Glutamatergic neuron (in vitro differentiated cells): ENCODE data around the gene QRICH1. TPM values are rescaled to one million over a fixed set of nuclear protein-coding genes. Genes with fewer than 3 reads are reported as not detected.

Experiments
- DNase-seq: peaks from one replicate; pipeline ENCODE4 v3.0.0; 2022
- H3K27ac Mint-ChIP-seq: one replicate; pipeline ENCODE4 v1.8.0; 2020; ENCODE audit warnings: mild to moderate bottlenecking, mixed read lengths, inconsistent platforms; ENCODE audit not compliant: unreplicated experiment
- H3K27me3 Mint-ChIP-seq: one replicate; pipeline ENCODE4 v1.8.0; 2020; ENCODE audit warnings: mild to moderate bottlenecking, moderate library complexity, mixed read lengths, inconsistent platforms; ENCODE audit not compliant: unreplicated experiment
- H3K36me3 Mint-ChIP-seq: one replicate; pipeline ENCODE4 v1.8.0; 2020; ENCODE audit warnings: mild to moderate bottlenecking, mixed read lengths, inconsistent platforms; ENCODE audit not compliant: unreplicated experiment
- H3K4me1 Mint-ChIP-seq: one replicate; pipeline ENCODE4 v1.8.0; 2020; ENCODE audit warnings: mild to moderate bottlenecking, low read depth, mixed read lengths, inconsistent platforms; ENCODE audit not compliant: unreplicated experiment
- H3K4me3 Mint-ChIP-seq: one replicate; pipeline ENCODE4 v1.8.0; 2020; ENCODE audit warnings: mild to moderate bottlenecking, mixed read lengths, inconsistent platforms; ENCODE audit not compliant: unreplicated experiment
- H3K9me3 Mint-ChIP-seq: one replicate; pipeline ENCODE4 v1.8.0; 2020; ENCODE audit warnings: mild to moderate bottlenecking, moderate library complexity, mixed read lengths, inconsistent platforms; ENCODE audit not compliant: unreplicated experiment
- CTCF ChIP-seq: fragments of 200-600 bp; sonication (generic); IDR thresholded peaks from one replicate; pipeline ENCODE4 v1.5.0; 2021; ENCODE audit not compliant: partially characterized antibody, unreplicated experiment
- total RNA-seq: library from RNA; stranded (reverse); fragmentation: NEBNext Ultra II Directional; extraction: Animal tissue kit (Norgen Biotek cat#: 25700); gene quantifications from one replicate; pipeline ENCODE4 v1.2.1, GENCODE V29; 2021; ENCODE audit not compliant: unreplicated experiment

Gene QRICH1
- total RNA-seq, 1 donor from 2014 or later, result 135 TPM

GRCh38 chr3:49019941-49020329 is 73.9 kb downstream of the QRICH1 start:
- Mint-ChIP-seq H3K27ac (peak overlapping the region; percentile 28), H3K4me3 (peak overlapping the region; percentile 83), H3K9me3 (peaks cover 13% of the 10 kb centered on the region), H3K27me3 (peaks cover 16% of the 10 kb centered on the region), H3K36me3 (no peaks in the 10 kb centered on the region), H3K4me1 (peaks cover 8% of the 10 kb centered on the region)
- no peak for TF ChIP-seq CTCF
- DNase-seq, result no peak

GRCh38 chr3:49018707-49019006 is 75.2 kb downstream of the QRICH1 start:
- H3K4me1 Mint-ChIP-seq, result peaks cover 8% of the 10 kb centered on the region
- TF ChIP-seq CTCF, result no peak
- no peaks in the 10 kb centered on the region for H3K36me3 Mint-ChIP-seq
- H3K9me3 Mint-ChIP-seq, result peaks cover 13% of the 10 kb centered on the region
- DNase-seq, result no peak
- peak overlapping the region; percentile 78 for H3K27ac Mint-ChIP-seq
- peak overlapping the region; percentile 91 for H3K4me3 Mint-ChIP-seq
- peaks cover 18% of the 10 kb centered on the region for H3K27me3 Mint-ChIP-seq

GRCh38 chr3:49017971-49018706 is 75.7 kb downstream of the QRICH1 start, which contains the start of gene DALRD3:
DALRD3 (minus strand) TSS chr3:49018580; CDS start chr3:49018564, 16 bp downstream.
- peaks cover 18% of the 10 kb centered on the region for H3K27me3 Mint-ChIP-seq
- peak; percentile 68 for DNase-seq
- H3K27ac Mint-ChIP-seq, result peak within 1 kb of the TSS; percentile 78
- H3K4me1 Mint-ChIP-seq, result peaks cover 6% of the 10 kb centered on the region
- H3K4me3 Mint-ChIP-seq, result peak within 1 kb of the TSS; percentile 91
- H3K9me3 Mint-ChIP-seq, result peaks cover 11% of the 10 kb centered on the region
- no peaks in the 10 kb centered on the region for H3K36me3 Mint-ChIP-seq
- TF ChIP-seq CTCF, result no peak

GRCh38 chr3:49017229-49017970 is 76.5 kb downstream of the QRICH1 start:
- Mint-ChIP-seq H3K36me3 (no peaks in the 10 kb centered on the region), H3K27me3 (peaks cover 18% of the 10 kb centered on the region), H3K9me3 (peaks cover 11% of the 10 kb centered on the region), H3K4me1 (peaks cover 2% of the 10 kb centered on the region), H3K4me3 (peak overlapping the region; percentile 80), H3K27ac (no peak overlapping the region)
- no peak for TF ChIP-seq CTCF
- no peak for DNase-seq
